Measurements from ENCODE around the gene TSPAN18.

- TF ChIP-seq CTCF (IDR thresholded peaks at IDR 0.05) (no peak), POLR2AphosphoS5 (IDR thresholded peaks at IDR 0.05; ENCODE audit: low read depth, low read length) (no peak)
These were observed 239.9 kb downstream of the TSPAN18 start for GRCh38 chr11:44966694-44967093.

All from Panc1 (cell line).